GM20000 (cell line): ENCODE results near the gene TFF3.

ENCODE experiments used
- DNase-seq: peaks from one replicate; pipeline ENCODE4 v3.0.0; 2012; ENCODE audit warnings: low spot score
- TF ChIP-seq, protein P1 (sequence below): IDR thresholded peaks from 2 replicates; pipeline ENCODE4 v1.5.1; 2012; ENCODE audit warnings: mild to moderate bottlenecking, control low read depth; ENCODE audit errors: extremely low read depth, missing control alignments

The TFF3 gene

DNA sequence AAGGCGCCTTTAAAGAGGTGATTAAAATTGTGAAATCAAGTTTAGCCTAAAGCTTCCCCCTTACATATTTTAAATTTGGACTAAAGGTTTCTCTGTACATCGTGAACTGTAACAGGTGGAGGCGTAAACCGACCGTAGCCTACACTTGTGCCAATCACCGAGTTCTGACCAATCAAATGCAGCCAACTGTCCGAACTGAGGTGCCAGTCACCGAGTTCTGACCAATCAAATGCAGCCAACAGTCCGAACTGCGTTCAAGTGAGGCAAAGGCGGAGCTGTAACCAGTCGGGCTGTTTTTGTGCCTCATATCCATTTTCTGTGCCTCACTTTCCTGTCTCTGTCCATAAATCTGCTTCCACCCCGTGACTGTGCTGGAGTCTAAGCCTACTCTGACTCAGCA lies 43.7 kb upstream of the TFF3 start:
- TF ChIP-seq, protein P1, sequence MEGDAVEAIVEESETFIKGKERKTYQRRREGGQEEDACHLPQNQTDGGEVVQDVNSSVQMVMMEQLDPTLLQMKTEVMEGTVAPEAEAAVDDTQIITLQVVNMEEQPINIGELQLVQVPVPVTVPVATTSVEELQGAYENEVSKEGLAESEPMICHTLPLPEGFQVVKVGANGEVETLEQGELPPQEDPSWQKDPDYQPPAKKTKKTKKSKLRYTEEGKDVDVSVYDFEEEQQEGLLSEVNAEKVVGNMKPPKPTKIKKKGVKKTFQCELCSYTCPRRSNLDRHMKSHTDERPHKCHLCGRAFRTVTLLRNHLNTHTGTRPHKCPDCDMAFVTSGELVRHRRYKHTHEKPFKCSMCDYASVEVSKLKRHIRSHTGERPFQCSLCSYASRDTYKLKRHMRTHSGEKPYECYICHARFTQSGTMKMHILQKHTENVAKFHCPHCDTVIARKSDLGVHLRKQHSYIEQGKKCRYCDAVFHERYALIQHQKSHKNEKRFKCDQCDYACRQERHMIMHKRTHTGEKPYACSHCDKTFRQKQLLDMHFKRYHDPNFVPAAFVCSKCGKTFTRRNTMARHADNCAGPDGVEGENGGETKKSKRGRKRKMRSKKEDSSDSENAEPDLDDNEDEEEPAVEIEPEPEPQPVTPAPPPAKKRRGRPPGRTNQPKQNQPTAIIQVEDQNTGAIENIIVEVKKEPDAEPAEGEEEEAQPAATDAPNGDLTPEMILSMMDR, result no peak
- DNase-seq, result no peak

DNA sequence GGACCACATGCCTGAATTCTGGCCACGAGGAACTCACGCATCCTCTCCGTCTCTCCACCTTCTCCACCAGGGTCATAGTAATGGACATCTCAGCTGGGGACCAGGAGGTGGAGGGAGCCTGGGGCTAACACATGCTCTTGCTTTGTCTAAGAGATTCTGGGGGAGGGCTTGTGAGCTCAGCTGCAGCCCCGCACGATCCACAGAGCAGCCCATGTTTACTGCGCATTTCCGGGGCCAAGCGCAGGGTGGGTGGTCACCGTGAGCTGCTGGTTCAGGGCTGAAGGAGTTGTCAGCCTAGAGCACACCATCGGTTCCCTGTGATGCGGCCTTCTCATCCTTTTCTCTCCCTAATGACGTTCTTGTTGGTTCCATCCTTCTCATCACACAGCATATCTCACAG lies 43.1 kb upstream of the TFF3 start:
- DNase-seq, result no peak
- TF ChIP-seq, protein P1, result no peak

GRCh38 chr21:42357307-42357706 lies 42.1 kb upstream of the TFF3 start:
- DNase-seq, result no peak
- TF ChIP-seq, protein P1, result no peak

GRCh38 chr21:42356650-42357049 lies 41.4 kb upstream of the TFF3 start:
- TF ChIP-seq, protein P1, result no peak
- no peak for DNase-seq

DNA sequence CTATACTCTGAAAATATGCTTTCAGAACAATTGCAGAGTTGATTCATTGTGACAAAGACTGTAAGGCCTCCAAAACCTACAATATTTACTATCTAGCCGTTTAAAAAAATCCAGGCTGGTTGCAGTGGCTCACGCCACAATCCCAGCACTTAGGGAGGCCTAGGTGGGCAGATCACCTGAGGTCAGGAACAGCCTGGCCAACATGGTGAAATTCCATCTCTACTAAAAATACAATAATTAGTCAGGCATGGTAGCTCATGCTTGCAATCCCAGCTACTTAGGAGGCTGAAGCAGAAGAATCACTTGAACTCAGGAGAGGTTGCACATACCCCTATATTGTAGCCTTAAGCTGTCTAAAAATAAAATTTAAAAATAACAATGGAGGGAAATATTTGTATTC lies 40.8 kb upstream of the TFF3 start:
- no peak for DNase-seq
- TF ChIP-seq, protein P1, result no peak

DNA sequence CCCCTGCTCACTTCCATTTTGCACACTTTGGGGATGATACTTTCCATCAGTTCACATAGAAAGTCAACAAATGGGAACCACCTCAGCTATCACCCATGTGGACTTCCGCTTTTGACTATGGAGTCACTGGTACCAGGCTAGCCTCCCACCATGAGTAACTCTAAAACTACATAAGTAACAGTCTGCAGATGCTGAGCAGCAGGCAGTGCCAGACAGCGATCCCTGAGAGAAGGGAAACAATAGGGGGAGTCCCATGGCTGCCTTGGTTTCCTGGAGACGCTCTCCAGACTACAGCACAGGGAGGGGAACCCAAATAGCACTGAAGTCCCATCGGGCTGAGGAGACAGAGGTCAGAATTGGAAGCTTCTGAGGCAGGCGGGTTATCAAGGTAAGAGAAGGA lies 38.4 kb upstream of the TFF3 start:
- TF ChIP-seq, protein P1, result no peak
- no peak for DNase-seq

DNA sequence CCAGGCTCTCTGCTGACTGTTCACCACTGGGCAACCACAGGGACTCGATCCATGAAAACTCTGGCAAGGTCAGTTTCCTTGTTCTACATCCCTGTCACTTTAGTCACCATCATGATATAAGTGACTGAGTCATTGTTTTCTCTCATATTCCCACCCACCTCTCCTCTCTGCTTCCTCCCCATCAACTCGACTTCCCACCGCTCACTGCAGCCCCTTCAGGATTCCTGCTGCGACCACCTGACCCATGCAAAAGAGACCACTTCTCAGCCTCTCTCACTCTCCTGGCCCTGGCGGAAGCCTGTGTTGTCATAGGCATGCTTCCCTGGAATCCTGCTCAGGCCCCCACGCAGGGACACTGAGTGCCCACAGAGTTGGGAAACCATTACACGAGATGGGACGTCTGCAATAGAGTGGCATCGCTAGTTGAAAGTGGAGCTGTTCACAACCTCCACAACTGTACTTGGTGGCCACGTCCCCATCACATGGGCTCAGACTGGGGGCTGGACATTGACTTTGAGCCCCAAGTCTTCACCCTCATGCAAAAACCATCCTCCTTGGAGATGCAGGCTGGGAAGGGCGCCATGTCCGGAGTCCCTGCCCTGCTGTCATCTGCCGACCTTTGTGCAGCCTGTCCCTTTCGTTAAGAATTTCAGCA lies 37.4 kb upstream of the TFF3 start:
- DNase-seq, result no peak
- TF ChIP-seq, protein P1, result no peak
